ENCODE measurements around the gene ALG11.

ALG11 gene

GRCh38 chr13:52034616-52035226 lies 22.5 kb downstream of the ALG11 start:
- Histone ChIP-seq H3K79me2 (ENCODE audit: insufficient read depth, low read length) (no peaks in the 10 kb centered on the region), H3K9ac (ENCODE audit: low read length) (no peak overlapping the region), H3K4me3 (ENCODE audit: low read depth, low read length, poor library complexity, severe bottlenecking) (no peak overlapping the region), H3K36me3 (ENCODE audit: insufficient read depth, low read length) (no peaks in the 10 kb centered on the region), H3K9me3 (ENCODE audit: low read length) (no peaks in the 10 kb centered on the region), H4K20me1 (ENCODE audit: insufficient read depth, low read length) (0 out of 2 replicates have a peak, but pooled peaks cover 3% of the 10 kb centered on the region), H3K27ac (ENCODE audit: low read depth, low read length, poor library complexity, severe bottlenecking) (no peak overlapping the region), H3K9me2 (ENCODE audit: low read depth, low read length) (no peaks in the 10 kb centered on the region), H2AFZ (ENCODE audit: low read length) (no peak overlapping the region), H3F3A (ENCODE audit: insufficient read depth, low read length) (no peaks in the 10 kb centered on the region), H3K4me1 (ENCODE audit: insufficient read depth, low read length, severe bottlenecking) (no peaks in the 10 kb centered on the region), H3K4me2 (ENCODE audit: low read length) (no peak overlapping the region), H3K27me3 (ENCODE audit: insufficient read depth, low read length) (no peaks in the 10 kb centered on the region)
- TF ChIP-seq EZH2 (IDR thresholded peaks at IDR 0.05; ENCODE audit: borderline replicate concordance, low read length) (no peak), CTCF (IDR thresholded peaks at IDR 0.05; ENCODE audit: low read length) (no peak)

GRCh38 chr13:52036037-52036436 lies 23.8 kb downstream of the ALG11 start:
- no peak overlapping the region for H3K4me2 ChIP-seq (ENCODE audit: low read length)
- H3K36me3 ChIP-seq (ENCODE audit: insufficient read depth, low read length): no peaks in the 10 kb centered on the region
- H3K4me3 ChIP-seq (ENCODE audit: low read depth, low read length, poor library complexity, severe bottlenecking): no peak overlapping the region
- H3K9ac ChIP-seq (ENCODE audit: low read length): no peak overlapping the region
- no peaks in the 10 kb centered on the region for H3K9me2 ChIP-seq (ENCODE audit: low read depth, low read length)
- no peak for TF ChIP-seq EZH2 (IDR thresholded peaks at IDR 0.05; ENCODE audit: borderline replicate concordance, low read length)
- TF ChIP-seq CTCF (IDR thresholded peaks at IDR 0.05; ENCODE audit: low read length): no peak
- no peaks in the 10 kb centered on the region for H3F3A ChIP-seq (ENCODE audit: insufficient read depth, low read length)
- no peaks in the 10 kb centered on the region for H3K4me1 ChIP-seq (ENCODE audit: insufficient read depth, low read length, severe bottlenecking)
- 0 out of 2 replicates have a peak, but pooled peaks cover 3% of the 10 kb centered on the region for H4K20me1 ChIP-seq (ENCODE audit: insufficient read depth, low read length)
- no peaks in the 10 kb centered on the region for H3K9me3 ChIP-seq (ENCODE audit: low read length)
- no peak overlapping the region for H2AFZ ChIP-seq (ENCODE audit: low read length)
- H3K79me2 ChIP-seq (ENCODE audit: insufficient read depth, low read length): no peaks in the 10 kb centered on the region
- H3K27me3 ChIP-seq (ENCODE audit: insufficient read depth, low read length): no peaks in the 10 kb centered on the region
- H3K27ac ChIP-seq (ENCODE audit: low read depth, low read length, poor library complexity, severe bottlenecking): no peak overlapping the region

- no peaks in the 10 kb centered on the region for H3K27me3 ChIP-seq (ENCODE audit: insufficient read depth, low read length)
- TF ChIP-seq CTCF (IDR thresholded peaks at IDR 0.05; ENCODE audit: low read length): no peak
- TF ChIP-seq EZH2 (IDR thresholded peaks at IDR 0.05; ENCODE audit: borderline replicate concordance, low read length): no peak
- H3K4me3 ChIP-seq (ENCODE audit: low read depth, low read length, poor library complexity, severe bottlenecking): no peak overlapping the region
- no peak overlapping the region for H2AFZ ChIP-seq (ENCODE audit: low read length)
- H3F3A ChIP-seq (ENCODE audit: insufficient read depth, low read length): no peaks in the 10 kb centered on the region
- H3K9ac ChIP-seq (ENCODE audit: low read length): no peak overlapping the region
- no peaks in the 10 kb centered on the region for H3K4me1 ChIP-seq (ENCODE audit: insufficient read depth, low read length, severe bottlenecking)
- H3K36me3 ChIP-seq (ENCODE audit: insufficient read depth, low read length): no peaks in the 10 kb centered on the region
- H3K27ac ChIP-seq (ENCODE audit: low read depth, low read length, poor library complexity, severe bottlenecking): no peak overlapping the region
- H3K9me3 ChIP-seq (ENCODE audit: low read length): no peaks in the 10 kb centered on the region
- no peaks in the 10 kb centered on the region for H3K9me2 ChIP-seq (ENCODE audit: low read depth, low read length)
- no peaks in the 10 kb centered on the region for H4K20me1 ChIP-seq (ENCODE audit: insufficient read depth, low read length)
- no peak overlapping the region for H3K4me2 ChIP-seq (ENCODE audit: low read length)
- no peaks in the 10 kb centered on the region for H3K79me2 ChIP-seq (ENCODE audit: insufficient read depth, low read length)
Measured at GRCh38 chr13:52043675-52044074, 31.5 kb downstream of the ALG11 start.
